OCI-LY1 (cell line): ENCODE measurements around the gene RNU2-63P.

Experiments used
- H2AFZ ChIP-seq: fragments of 200-600 bp; sonication (generic), shearing (Covaris generic); 2 replicates; pipeline ENCODE4 v1.6.0; 2014; ENCODE audit warnings: antibody characterized with exemption, mild to moderate bottlenecking, low read length
- H3F3A ChIP-seq: fragments of 200-600 bp; sonication (generic), shearing (Covaris generic); 2 replicates; pipeline ENCODE4 v1.6.0; 2014; ENCODE audit warnings: mild to moderate bottlenecking, antibody characterized with exemption, low read length, moderate library complexity; ENCODE audit not compliant: insufficient read depth
- H3K27ac ChIP-seq: fragments of 200-600 bp; sonication (generic); 2 replicates; pipeline ENCODE4 v1.5.1; 2014; ENCODE audit warnings: low read length, mixed run types, mild to moderate bottlenecking, low read depth; ENCODE audit not compliant: poor library complexity, severe bottlenecking
- H3K27me3 ChIP-seq: fragments of 200-600 bp; sonication (generic); 2 replicates; pipeline ENCODE4 v1.6.0; 2014; ENCODE audit warnings: antibody characterized with exemption, mild to moderate bottlenecking, low read length, moderate library complexity; ENCODE audit not compliant: insufficient read depth
- H3K36me3 ChIP-seq: fragments of 200-600 bp; sonication (generic); 2 replicates; pipeline ENCODE4 v1.6.1; 2014; ENCODE audit warnings: mild to moderate bottlenecking, antibody characterized with exemption, low read length, moderate library complexity, mixed read lengths; ENCODE audit not compliant: insufficient read depth
- H3K4me1 ChIP-seq: fragments of 200-600 bp; sonication (generic); 2 replicates; pipeline ENCODE4 v1.5.1; 2014; ENCODE audit warnings: mild to moderate bottlenecking, low read length, moderate library complexity; ENCODE audit not compliant: insufficient read depth, severe bottlenecking
- H3K4me2 ChIP-seq: fragments of 200-600 bp; sonication (generic), shearing (Covaris generic); 2 replicates; pipeline ENCODE4 v1.6.1; 2014; ENCODE audit warnings: low read length
- H3K4me3 ChIP-seq: fragments of 200-600 bp; sonication (generic); 2 replicates; pipeline ENCODE4 v1.5.1; 2014; ENCODE audit warnings: low read length, low read depth, mild to moderate bottlenecking, mixed read lengths; ENCODE audit not compliant: poor library complexity, severe bottlenecking
- H3K79me2 ChIP-seq: fragments of 200-600 bp; shearing (Covaris generic); 2 replicates; pipeline ENCODE4 v1.6.1; 2016; ENCODE audit warnings: mixed run types, low read length, mixed read lengths; ENCODE audit not compliant: insufficient read depth
- H3K9ac ChIP-seq: fragments of 200-600 bp; sonication (generic), shearing (Covaris generic); 2 replicates; pipeline ENCODE4 v1.6.1; 2014; ENCODE audit warnings: mild to moderate bottlenecking, low read length, mixed read lengths
- H3K9me2 ChIP-seq: fragments of 200-600 bp; sonication (generic), shearing (Covaris generic); 2 replicates; pipeline ENCODE4 v1.6.1; 2014; ENCODE audit warnings: low read depth, mild to moderate bottlenecking, low read length, mixed read lengths
- H3K9me3 ChIP-seq: fragments of 200-600 bp; shearing (Covaris generic); 2 replicates; pipeline ENCODE4 v1.6.1; 2014; ENCODE audit warnings: low read length, mixed read lengths
- H4K20me1 ChIP-seq: fragments of 200-600 bp; sonication (generic), shearing (Covaris generic); 2 replicates; pipeline ENCODE4 v1.6.0; 2016; ENCODE audit warnings: mild to moderate bottlenecking, low read length; ENCODE audit not compliant: insufficient read depth
- CTCF ChIP-seq: fragments of 200-600 bp; sonication (generic), shearing (Covaris generic); IDR thresholded peaks from 2 replicates; pipeline ENCODE4 v1.5.1; 2017; ENCODE audit warnings: mild to moderate bottlenecking, antibody characterized with exemption, low read length, moderate library complexity, mixed read lengths
- EZH2 ChIP-seq: fragments of 200-600 bp; sonication (generic), shearing (Covaris generic); IDR thresholded peaks from 2 replicates; pipeline ENCODE4 v1.8.0; 2017; ENCODE audit warnings: borderline replicate concordance, mixed run types, mild to moderate bottlenecking, antibody characterized with exemption, low read length, moderate library complexity, mixed read lengths

The RNU2-63P gene

GRCh38 chr2:88053296-88053695 is 36.9 kb upstream of the RNU2-63P start:
- Histone ChIP-seq H2AFZ (no peak overlapping the region), H3K4me3 (peak overlapping the region; percentile 6), H3K36me3 (peaks cover 39% of the 10 kb centered on the region), H3K27ac (no peak overlapping the region), H4K20me1 (no peaks in the 10 kb centered on the region), H3K4me2 (peak overlapping the region; percentile 85), H3K9ac (peak overlapping the region; percentile 91; the same call in 1 of the 2 replicates), H3F3A (no peaks in the 10 kb centered on the region), H3K4me1 (peaks cover 28% of the 10 kb centered on the region), H3K79me2 (peaks cover 24% of the 10 kb centered on the region), H3K27me3 (no peaks in the 10 kb centered on the region), H3K9me2 (no peaks in the 10 kb centered on the region), H3K9me3 (no peaks in the 10 kb centered on the region)
- no peak for TF ChIP-seq EZH2
- TF ChIP-seq CTCF = no peak

- H3K79me2 ChIP-seq = peaks cover 24% of the 10 kb centered on the region
- TF ChIP-seq CTCF (no peak), EZH2 (no peak)
- H3K36me3 ChIP-seq = peaks cover 39% of the 10 kb centered on the region
- no peaks in the 10 kb centered on the region for H4K20me1 ChIP-seq
- no peak overlapping the region for H3K4me3 ChIP-seq
- no peaks in the 10 kb centered on the region for H3K9me3 ChIP-seq
- no peak overlapping the region for H3K9ac ChIP-seq
- H3K27me3 ChIP-seq = no peaks in the 10 kb centered on the region
- no peaks in the 10 kb centered on the region for H3K9me2 ChIP-seq
- no peak overlapping the region for H3K27ac ChIP-seq
- no peak overlapping the region for H3K4me2 ChIP-seq
- H3F3A ChIP-seq = no peaks in the 10 kb centered on the region
- peaks cover 28% of the 10 kb centered on the region for H3K4me1 ChIP-seq
- H2AFZ ChIP-seq = no peak overlapping the region
Measured at GRCh38 chr2:88051792-88052191, 35.4 kb upstream of the RNU2-63P start.

- Histone ChIP-seq H4K20me1 (no peaks in the 10 kb centered on the region; the same call in 1 of the 2 replicates), H3K36me3 (peaks cover 39% of the 10 kb centered on the region), H3K4me1 (peaks cover 17% of the 10 kb centered on the region), H2AFZ (no peak overlapping the region), H3K27me3 (no peaks in the 10 kb centered on the region), H3K27ac (no peak overlapping the region), H3K79me2 (peaks cover 18% of the 10 kb centered on the region), H3K9me3 (no peaks in the 10 kb centered on the region), H3K9me2 (no peaks in the 10 kb centered on the region), H3K4me2 (no peak overlapping the region), H3K4me3 (no peak overlapping the region), H3K9ac (no peak overlapping the region), H3F3A (no peaks in the 10 kb centered on the region)
- no peak for TF ChIP-seq EZH2
- TF ChIP-seq CTCF = no peak
Measured at GRCh38 chr2:88049622-88050021, 33.3 kb upstream of the RNU2-63P start.
